CD4-positive, alpha-beta T cell treated with Interleukin-1 beta for 1 hour (primary cell): ENCODE data around the gene ERC1.
A peak's percentile ranks its signal among the peaks of the same experiment; 100 is the strongest.
"Not testable (repeated sequence)": the region's sequence is repeated elsewhere in the genome, so short reads cannot be mapped to it uniquely, and the experiment has no call there.

Source experiments
- DNase-seq, 2 donors: peaks; one replicate each; pipeline ENCODE4 v3.0.0-alpha.2; 2020 to 2022

Gene ERC1

GRCh38 chr12:1197264-1198018 lies 206.4 kb downstream of the ERC1 start:
- DNase-seq, result no peak

- DNase-seq, result not testable (repeated sequence)
These were observed 207.8 kb downstream of the ERC1 start for GRCh38 chr12:1198854-1199253.

DNA sequence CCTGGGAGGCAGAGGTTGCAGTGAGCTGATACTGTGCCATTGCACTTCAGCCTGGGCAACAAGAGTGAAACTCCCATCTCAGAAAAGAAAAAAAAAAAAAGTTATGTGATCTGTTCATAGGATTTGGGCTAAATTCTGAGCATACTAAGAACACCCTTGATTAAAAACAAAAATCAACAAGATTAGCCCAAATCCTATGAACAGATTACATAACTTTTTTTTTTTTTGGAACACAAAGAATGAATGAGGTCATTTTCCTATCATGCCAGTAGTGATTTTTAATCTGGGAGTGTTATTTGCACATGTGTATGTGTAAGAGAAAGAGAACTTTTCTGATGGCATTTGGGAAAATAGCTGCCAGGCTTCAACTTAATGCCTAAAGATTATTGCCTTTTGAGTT lies 208.7 kb downstream of the ERC1 start:
- DNase-seq, result no peak

DNA sequence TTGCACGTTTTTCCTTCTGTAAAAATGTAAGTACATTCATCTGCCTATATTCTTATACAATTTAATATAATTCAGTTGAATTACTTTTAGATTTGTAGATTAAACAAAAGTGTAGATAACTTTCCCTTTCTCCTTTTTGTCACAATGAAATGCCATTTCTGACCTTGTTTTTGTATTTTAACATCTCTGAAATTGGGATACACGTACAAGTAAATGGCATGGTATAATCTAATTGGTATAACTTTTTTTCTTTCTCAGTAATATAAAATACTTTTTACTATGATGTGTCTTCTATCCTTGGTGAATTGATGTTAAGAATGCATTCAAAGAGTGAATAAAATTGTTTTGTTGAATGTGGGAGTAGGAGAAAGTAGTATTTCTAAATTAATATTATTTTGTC lies 210.0 kb downstream of the ERC1 start:
- DNase-seq, result no peak

DNA sequence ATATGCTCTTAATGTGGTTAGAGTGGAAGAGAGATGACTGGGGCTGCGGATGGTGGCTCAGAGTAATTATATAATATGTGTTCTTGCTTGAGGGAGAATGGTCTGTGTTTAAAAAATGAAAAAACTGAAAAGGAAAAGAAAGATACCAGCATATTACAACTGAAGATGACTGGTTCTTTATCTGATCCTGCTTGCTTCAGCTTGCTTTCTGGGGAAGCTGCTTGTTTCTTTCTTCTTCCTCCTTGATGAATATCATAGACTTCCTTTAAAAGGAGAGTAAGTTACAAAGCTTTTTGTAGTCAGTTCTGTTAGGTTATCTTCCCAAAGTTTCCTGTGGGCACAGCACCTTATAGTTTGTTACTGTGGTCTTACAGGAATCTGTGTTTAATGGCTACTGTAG lies 210.9 kb downstream of the ERC1 start:
- no peak for DNase-seq

DNA sequence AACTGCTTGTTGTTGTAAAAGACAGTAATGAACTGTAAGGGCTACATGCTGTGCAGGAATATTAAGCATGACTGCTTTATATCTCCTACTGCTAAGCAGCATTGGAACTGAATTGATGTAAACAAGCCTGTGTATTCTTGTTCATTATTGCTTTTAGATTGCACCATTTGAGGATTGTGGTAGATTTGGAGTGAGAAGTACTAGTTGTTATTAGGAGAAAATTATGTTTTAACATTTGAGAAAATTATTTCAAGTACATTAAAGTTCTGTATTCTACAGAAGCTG lies 212.7 kb downstream of the ERC1 start:
- DNase-seq, result no peak

GRCh38 chr12:1204581-1205121 lies 213.6 kb downstream of the ERC1 start:
- peak; percentile 25 to 40 for DNase-seq

DNA sequence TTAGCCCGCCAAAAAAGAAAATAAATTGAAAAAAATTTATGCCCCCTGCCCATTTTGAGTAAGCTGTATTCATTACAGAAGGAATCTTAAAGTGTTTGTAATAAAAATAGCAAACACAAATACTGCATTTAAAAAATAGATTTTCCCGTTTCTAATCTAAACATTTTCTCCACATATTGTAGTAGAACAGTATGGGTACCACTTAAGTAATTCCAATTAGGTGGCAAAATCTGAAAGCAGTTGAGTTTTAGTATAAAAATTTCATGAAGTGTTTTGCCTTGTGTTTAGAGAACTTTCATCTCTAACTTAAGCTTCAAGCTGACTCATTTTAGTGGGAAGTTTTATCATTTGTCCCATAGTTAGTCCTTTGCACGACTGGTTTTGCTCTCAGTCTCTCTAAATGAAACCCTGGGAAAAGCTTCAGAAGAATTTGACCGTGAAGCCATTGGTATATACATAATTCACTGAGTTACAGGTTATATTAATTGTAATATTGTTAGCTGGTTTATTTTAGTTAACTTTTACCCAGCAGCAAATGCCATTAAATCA lies 214.6 kb downstream of the ERC1 start:
- DNase-seq, result no peak

DNA sequence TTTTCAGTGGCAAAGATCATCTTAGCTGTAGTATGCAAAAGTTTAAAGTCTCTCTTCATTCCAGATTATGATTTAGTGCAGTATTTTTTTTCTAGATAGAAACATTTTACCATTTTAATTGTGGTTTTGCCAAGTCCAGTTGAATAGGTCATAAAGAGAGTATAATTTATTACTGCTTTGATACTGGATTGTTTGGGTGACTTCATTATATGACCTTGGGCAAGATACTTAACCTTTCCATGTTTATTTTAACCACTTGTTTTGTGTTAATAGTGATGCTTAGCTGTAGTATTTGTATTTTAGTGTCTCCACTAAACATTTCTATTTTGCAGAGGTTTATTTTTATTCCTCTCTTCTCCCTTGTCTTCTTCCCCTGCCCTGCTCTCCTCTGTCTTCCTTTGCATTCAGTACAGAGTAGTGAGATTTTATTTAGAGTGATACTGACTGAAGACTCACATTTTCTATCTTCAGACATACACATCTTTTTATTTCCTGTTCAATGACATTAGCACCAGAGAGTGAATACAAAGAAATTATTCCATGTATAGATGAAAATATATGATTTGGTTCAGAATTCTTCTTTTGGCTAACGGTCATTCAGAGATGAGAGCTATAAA lies 215.2 kb downstream of the ERC1 start:
- no peak for DNase-seq

GRCh38 chr12:1207276-1207675 lies 216.3 kb downstream of the ERC1 start:
- no peak for DNase-seq

DNA sequence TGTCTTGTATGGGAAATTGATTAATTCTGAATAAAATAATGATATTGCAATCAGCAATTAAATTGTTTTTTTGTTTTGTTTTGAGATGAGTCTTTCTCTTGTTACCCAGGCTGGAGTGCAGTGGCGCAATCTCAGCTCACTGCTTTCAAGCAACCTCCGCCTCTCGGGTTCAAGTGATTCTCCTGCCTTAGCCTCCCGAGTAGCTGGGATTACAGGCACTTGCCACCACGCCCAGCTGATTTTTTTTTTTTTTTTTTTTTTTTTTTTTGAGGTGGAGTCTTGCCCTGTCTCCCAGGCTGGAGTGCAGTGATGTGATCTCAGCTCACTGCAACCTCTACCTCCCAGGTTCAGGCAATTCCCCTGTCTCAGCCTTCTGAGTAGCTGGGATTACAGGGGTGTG lies 217.7 kb downstream of the ERC1 start:
- DNase-seq, result not testable (repeated sequence)

DNA sequence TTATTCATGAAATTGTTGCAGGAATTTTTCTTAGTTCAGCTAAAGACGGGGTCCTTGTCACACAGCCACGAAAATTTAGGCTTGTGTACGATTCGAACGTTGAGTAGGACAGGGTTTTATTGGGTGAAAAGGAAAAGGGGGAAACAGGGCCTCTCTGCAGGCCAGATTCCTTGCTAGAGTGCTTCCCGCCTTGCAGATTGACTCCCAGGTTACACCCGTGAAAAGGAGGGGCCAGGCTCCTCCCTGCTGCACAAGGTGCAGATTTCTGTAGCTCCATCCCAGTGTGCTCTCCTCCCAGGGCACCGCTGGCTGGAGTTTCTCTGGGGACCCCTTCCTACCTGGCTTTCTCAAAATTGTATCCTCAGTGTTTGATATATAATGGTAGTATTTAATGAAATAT lies 221.5 kb downstream of the ERC1 start:
- no peak for DNase-seq

- DNase-seq, result no peak
These were observed 222.2 kb downstream of the ERC1 start for GRCh38 chr12:1213205-1213604.

- no peak for DNase-seq
These were observed 222.7 kb downstream of the ERC1 start for GRCh38 chr12:1213618-1214205.

GRCh38 chr12:1216560-1216959 lies 225.5 kb downstream of the ERC1 start:
- DNase-seq, result no peak

GRCh38 chr12:1217191-1217949 lies 226.3 kb downstream of the ERC1 start:
- no peak for DNase-seq

DNA sequence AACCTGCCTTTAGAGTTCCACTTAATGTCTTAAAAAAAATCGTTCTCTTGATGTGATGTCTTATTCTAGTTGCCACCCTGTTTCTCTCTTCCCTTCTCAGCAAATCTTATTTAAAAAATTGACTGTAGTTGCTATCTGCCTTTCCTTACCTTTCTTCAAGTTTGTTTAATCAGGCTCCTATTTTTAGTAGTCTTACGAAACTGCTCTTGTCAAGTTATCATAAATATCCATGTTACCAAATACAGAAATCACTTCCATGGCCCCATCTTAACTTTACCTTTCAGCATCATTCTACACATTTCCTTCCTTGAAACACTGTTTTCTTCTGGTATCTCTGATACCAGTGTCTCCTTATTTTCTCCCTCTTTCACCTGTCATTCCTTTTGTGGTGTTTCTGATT lies 227.3 kb downstream of the ERC1 start:
- DNase-seq, result no peak

- no peak for DNase-seq
These were observed 229.4 kb downstream of the ERC1 start for GRCh38 chr12:1220127-1221092.

- DNase-seq, result no peak
These were observed 232.0 kb downstream of the ERC1 start for GRCh38 chr12:1222858-1223639.

GRCh38 chr12:1226951-1227350 lies 235.9 kb downstream of the ERC1 start:
- no peak for DNase-seq

DNA sequence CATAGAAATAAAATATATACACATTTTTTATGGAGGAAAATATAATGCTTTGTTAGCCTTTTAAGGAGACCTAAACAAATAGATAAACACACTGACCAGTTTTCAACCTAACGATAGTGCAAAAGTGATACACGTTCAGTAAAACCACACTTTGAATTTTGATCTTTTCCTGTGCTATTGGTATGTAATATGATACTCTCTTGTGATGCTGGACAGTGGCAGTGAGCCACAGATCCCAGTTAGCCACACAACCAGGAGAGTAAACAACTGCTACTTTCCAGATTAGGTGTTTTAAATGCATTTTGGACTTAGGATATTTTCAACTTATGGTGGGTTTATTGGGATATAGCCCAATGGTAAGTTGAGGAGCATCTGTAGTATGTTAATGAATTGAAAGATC lies 243.1 kb downstream of the ERC1 start:
- no peak for DNase-seq
